ENCODE results near the gene ROR1.
"Not testable (repeated sequence)": the region's sequence is repeated elsewhere in the genome, so short reads cannot be mapped to it uniquely, and the experiment has no call there.

ROR1 gene

GRCh38 chr1:63759778-63760177, 14.0 kb upstream of the ROR1 start:
- DNase-seq = no peak

GRCh38 chr1:63770381-63770780, 3.4 kb upstream of the ROR1 start:
- DNase-seq = no peak

GRCh38 chr1:63772201-63772600, 1.6 kb upstream of the ROR1 start:
- no peak for DNase-seq

GRCh38 chr1:63772876-63773275, 941 bp upstream of the ROR1 start:
- DNase-seq = no peak

- no peak for DNase-seq
Observed at GRCh38 chr1:63773496-63773814, 362 bp upstream of the ROR1 start.

- DNase-seq = peak; percentile 53
Observed at GRCh38 chr1:63774617-63775417, 1.0 kb downstream of the ROR1 start.

- DNase-seq = no peak
Observed at GRCh38 chr1:63775418-63776127, 1.8 kb downstream of the ROR1 start.

- no peak for DNase-seq
Observed at GRCh38 chr1:63777286-63777685, 3.5 kb downstream of the ROR1 start.

GRCh38 chr1:63777965-63778880, 4.4 kb downstream of the ROR1 start:
- no peak for DNase-seq

- DNase-seq = peak; percentile 25
Observed at GRCh38 chr1:63779338-63780211, 5.8 kb downstream of the ROR1 start.

GRCh38 chr1:63780565-63780964, 6.7 kb downstream of the ROR1 start:
- DNase-seq = no peak

GRCh38 chr1:63782982-63783381, 9.2 kb downstream of the ROR1 start:
- no peak for DNase-seq

GRCh38 chr1:63784083-63784482, 10.3 kb downstream of the ROR1 start:
- DNase-seq = no peak

- DNase-seq = no peak
Observed at GRCh38 chr1:63784489-63785390, 10.9 kb downstream of the ROR1 start.

- DNase-seq = not testable (repeated sequence)
Observed at GRCh38 chr1:63787270-63787669, 13.5 kb downstream of the ROR1 start.

- DNase-seq = no peak
Observed at GRCh38 chr1:63787875-63788274, 14.1 kb downstream of the ROR1 start.

GRCh38 chr1:63789856-63790605, 16.2 kb downstream of the ROR1 start:
- DNase-seq = no peak

- no peak for DNase-seq
Observed at GRCh38 chr1:63790989-63791388, 17.2 kb downstream of the ROR1 start.

- DNase-seq = no peak
Observed at GRCh38 chr1:63792152-63792551, 18.3 kb downstream of the ROR1 start.

- DNase-seq = no peak
Observed at GRCh38 chr1:63793741-63794240, 20.0 kb downstream of the ROR1 start.

All from EL (cell line).